ENCODE results near the gene LONP1. TPM values are rescaled to one million over a fixed set of nuclear protein-coding genes. Genes with fewer than 3 reads are reported as not detected.

The LONP1 gene
- total RNA-seq, 1 donor from 2014 or later = 74.0 TPM

DNA sequence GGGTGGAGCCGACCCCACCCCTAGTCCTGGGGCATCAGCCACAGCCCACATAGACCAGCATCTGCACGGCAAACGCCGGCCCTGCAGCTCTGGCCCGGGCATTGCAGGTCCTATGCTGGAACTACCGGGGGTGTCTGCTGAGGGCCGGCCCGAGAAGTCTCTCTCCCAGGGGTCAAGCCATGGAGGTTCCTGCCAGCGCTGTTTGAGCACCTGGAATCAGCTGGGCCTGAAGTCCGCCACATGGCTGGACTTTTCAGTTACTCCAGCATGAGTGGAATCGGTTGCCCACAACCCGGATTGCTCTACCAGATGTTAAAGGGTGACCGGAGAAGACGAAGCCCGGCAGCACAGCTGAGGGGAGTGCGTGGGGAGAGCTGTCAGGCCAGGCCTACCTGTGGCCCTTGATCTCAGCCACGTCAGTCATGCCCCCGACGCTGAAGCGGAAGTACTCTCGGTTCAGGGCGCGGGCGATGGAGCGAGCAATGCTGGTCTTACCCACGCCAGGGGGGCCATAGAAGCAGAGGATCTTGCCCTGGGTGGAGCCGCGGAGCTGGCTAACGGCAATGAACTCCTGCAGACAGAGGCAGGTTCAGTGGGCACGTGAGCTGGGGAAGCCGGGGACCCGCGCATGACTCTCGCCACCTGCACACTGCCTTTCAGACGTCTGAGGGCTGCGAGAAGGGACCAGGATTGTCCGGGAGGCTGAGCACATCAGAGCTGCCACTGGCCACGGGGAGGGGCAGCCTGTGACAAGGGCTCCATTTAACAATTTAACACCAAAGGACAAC, 21.1 kb downstream of the LONP1 start:
- no peaks in the 10 kb centered on the region for H3K9me3 Mint-ChIP-seq
- TF ChIP-seq, protein P1, sequence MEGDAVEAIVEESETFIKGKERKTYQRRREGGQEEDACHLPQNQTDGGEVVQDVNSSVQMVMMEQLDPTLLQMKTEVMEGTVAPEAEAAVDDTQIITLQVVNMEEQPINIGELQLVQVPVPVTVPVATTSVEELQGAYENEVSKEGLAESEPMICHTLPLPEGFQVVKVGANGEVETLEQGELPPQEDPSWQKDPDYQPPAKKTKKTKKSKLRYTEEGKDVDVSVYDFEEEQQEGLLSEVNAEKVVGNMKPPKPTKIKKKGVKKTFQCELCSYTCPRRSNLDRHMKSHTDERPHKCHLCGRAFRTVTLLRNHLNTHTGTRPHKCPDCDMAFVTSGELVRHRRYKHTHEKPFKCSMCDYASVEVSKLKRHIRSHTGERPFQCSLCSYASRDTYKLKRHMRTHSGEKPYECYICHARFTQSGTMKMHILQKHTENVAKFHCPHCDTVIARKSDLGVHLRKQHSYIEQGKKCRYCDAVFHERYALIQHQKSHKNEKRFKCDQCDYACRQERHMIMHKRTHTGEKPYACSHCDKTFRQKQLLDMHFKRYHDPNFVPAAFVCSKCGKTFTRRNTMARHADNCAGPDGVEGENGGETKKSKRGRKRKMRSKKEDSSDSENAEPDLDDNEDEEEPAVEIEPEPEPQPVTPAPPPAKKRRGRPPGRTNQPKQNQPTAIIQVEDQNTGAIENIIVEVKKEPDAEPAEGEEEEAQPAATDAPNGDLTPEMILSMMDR (conservative IDR thresholded peaks at IDR 0.05) = no peak
- peaks cover 5% of the 10 kb centered on the region for H3K36me3 Mint-ChIP-seq
- H3K4me3 Mint-ChIP-seq = no peak overlapping the region
- H3K27ac Mint-ChIP-seq = no peak overlapping the region
- no peaks in the 10 kb centered on the region for H3K4me1 Mint-ChIP-seq (ENCODE audit: unreplicated experiment)
- H3K27me3 Mint-ChIP-seq = no peaks in the 10 kb centered on the region
- DNase-seq (ENCODE audit: extremely low spot score, unreplicated experiment) = no peak

DNA sequence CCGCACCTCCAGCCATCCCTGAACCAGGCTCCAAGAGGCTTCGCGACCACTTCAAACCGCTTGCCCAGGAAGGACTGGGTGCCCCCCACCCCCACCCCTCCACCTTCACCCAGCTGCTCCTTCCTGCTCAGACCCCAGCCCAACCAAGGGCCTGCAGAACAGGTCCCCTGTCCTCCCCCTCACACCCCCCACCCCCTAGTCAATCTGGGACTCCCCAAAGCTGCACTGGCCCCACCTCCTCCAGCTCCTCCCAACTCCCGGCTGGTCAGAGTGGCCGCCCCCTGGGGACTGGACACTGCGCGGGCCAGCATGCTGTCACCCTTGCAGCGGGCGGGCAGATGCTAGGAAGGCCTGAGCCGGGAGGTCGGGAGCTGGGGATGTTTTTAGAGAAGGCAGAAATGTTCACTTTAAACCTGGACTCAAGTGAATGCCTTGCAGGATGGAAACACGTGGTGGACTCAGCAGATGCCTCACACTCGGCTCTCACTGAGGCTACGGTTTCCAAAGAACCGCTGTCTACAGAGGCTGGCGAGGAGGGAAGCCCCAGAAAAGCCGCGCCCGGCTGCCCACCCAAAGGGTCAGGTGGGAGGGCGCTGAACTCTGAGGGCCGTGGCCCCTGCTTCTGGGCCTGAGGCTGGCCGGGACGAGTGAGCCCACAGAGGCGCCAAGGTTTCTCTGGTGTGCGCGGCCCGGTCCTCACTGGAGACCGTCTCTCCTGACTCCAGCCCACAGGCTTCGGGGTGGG, 21.9 kb downstream of the LONP1 start:
- no peaks in the 10 kb centered on the region for H3K4me1 Mint-ChIP-seq (ENCODE audit: unreplicated experiment)
- H3K27me3 Mint-ChIP-seq = no peaks in the 10 kb centered on the region
- H3K9me3 Mint-ChIP-seq = no peaks in the 10 kb centered on the region
- no peak overlapping the region for H3K4me3 Mint-ChIP-seq
- DNase-seq (ENCODE audit: extremely low spot score, unreplicated experiment) = no peak
- H3K27ac Mint-ChIP-seq = no peak overlapping the region
- peaks cover under 1% of the 10 kb centered on the region for H3K36me3 Mint-ChIP-seq
- TF ChIP-seq, protein P1 (conservative IDR thresholded peaks at IDR 0.05) = no peak

DNA sequence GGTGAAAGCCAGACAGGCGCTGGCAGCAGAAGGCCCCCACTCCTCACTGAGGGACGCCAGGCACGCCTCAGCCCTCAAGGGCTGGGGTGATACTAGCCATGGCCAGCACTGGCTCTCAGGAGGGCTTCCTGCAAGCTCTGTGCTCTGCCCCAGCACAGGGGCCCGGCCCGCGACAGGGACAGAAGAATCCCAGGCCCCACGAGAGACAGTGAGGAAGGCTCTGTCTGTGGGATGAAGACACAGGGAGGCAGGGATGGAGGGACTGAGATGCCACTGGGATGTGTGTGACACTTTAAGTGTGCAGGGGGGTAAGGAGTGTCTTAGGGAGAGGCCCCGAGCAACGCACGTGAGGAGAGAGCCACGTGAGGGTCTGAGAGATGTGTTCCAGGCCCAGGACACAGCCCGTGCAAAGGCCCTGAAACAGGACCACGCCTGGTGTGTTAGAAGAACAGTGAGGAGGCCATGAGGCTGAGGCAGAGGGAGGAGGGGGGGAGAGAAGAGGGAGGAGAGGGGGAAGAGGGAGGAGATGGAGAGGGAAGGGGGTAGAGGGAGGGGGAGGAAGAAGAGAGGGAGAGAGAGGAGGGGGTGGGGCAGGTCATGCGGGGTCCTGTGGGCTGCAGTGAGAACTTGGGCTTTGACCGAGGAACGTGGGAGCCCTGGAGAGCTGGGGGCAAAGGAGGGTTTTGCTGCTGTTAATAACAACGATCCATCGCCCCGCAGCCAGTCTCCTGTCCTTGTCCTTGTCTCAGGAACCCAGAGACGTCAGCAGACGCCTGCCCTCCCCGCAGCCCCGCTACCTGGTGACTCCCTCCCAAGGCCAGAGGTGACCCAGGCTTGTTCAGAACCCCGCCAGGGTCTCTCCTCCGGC, 22.7 kb downstream of the LONP1 start:
- DNase-seq (ENCODE audit: extremely low spot score, unreplicated experiment) = no peak
- no peaks in the 10 kb centered on the region for H3K27me3 Mint-ChIP-seq

DNA sequence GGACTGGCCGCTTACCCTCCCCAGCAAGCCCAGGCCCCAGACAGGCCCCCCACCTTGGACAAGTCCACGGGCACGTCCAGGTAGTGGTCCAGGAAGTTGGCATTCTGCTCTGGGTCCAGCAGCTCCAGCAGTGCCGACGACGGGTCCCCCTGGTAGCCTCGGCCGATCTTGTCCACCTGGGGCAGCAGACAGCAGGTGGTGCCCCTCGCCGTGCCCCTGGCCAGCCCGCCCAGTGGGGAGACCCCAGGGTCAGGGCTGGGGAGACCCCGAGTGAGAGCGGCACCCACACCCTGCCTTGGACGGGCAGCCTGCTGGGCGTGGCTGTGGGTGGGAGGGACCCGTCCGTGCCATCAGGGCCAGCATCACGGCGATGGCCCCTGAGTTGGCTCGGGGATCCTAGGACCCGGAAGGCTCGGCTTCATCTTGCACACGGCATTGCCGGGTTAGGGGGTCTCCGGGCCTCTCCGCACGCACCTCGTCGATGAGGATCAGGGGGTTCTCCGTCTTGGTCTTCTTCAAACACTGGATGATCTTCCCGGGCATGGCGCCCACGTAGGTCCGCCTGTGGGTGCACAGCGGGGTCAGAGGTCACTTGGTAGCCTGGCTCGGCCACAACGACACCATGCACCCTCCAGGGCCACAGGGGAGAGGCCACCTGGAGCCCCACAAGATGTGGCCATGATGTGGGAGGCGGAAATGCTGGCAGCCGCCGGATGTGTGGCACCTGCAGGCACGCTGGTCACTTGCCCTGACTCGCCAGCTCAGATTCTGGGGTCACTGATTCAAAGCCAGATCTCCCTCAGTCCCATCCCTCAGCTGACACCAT, 23.5 kb downstream of the LONP1 start:
- no peak overlapping the region for H3K27ac Mint-ChIP-seq
- no peak overlapping the region for H3K4me3 Mint-ChIP-seq
- no peaks in the 10 kb centered on the region for H3K27me3 Mint-ChIP-seq
- no peaks in the 10 kb centered on the region for H3K9me3 Mint-ChIP-seq
- TF ChIP-seq, protein P1 (conservative IDR thresholded peaks at IDR 0.05) = no peak
- no peak for DNase-seq (ENCODE audit: extremely low spot score, unreplicated experiment)
- H3K36me3 Mint-ChIP-seq = no peaks in the 10 kb centered on the region
- H3K4me1 Mint-ChIP-seq (ENCODE audit: unreplicated experiment) = no peaks in the 10 kb centered on the region

More for the DNA sequence above, 22.7 kb downstream of the LONP1 start:
- no peak overlapping the region for H3K4me3 Mint-ChIP-seq
- H3K36me3 Mint-ChIP-seq = no peaks in the 10 kb centered on the region
- TF ChIP-seq, protein P1 (conservative IDR thresholded peaks at IDR 0.05) = no peak
- H3K27ac Mint-ChIP-seq = no peak overlapping the region
- no peaks in the 10 kb centered on the region for H3K4me1 Mint-ChIP-seq (ENCODE audit: unreplicated experiment)
- H3K9me3 Mint-ChIP-seq = no peaks in the 10 kb centered on the region

Data from type B pancreatic cell (in vitro differentiated cells).